NCI-H1436 (cell line): ENCODE measurements around the gene TXNRD2.

Experiments used
- DNase-seq: peaks from one replicate; lab custom pipeline; 2025; lab: John Stamatoyannopoulos, UW

The TXNRD2 gene

DNA sequence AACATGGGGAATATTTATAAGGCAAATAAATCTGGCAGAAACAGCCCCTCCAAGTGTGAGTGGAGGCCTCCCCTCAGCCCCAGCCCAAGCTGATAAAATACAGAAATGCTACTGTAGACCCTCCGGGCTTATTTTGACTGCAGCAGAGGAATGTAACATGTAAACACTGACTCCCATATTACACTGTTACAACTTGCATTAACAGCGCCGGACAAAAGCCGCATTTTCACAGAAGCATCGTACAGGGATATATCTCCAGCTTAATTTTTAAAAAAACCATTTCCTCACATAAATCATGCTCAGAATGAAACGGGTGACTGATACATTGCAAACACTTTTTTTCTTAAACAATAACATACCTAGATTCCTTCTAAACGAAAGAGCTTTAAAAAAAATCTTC, 36.7 kb downstream of the TXNRD2 start:
- no peak for DNase-seq

- DNase-seq = no peak
These were observed 37.3 kb downstream of the TXNRD2 start for GRCh38 chr22:19904174-19904856.

- no peak for DNase-seq
These were observed 38.1 kb downstream of the TXNRD2 start for GRCh38 chr22:19903513-19903912.

GRCh38 chr22:19903031-19903430, 38.6 kb downstream of the TXNRD2 start:
- no peak for DNase-seq

DNA sequence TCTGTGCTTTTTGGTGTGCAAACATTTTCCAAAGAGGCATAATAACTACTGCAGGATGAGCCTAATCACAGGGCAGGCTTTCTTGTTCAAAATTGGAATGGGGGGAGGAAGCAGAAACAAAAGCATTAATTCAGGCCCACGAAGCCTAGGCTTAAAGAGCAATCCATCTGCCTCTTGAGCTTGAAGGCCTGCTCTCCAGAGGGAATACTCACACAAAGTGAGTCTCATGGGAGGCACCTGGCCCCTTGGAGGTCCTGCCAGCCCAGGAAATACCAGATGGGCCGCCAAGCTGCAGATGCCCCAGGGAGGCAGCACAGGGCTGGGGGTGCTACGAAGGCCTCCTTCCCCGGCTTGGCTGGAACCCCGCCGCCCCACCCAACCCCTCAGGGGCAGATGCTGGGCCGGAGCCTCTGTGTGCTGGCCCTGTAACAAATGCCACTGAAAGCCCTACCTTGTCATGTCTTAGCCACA, 39.3 kb downstream of the TXNRD2 start:
- DNase-seq = peak; percentile 91

DNA sequence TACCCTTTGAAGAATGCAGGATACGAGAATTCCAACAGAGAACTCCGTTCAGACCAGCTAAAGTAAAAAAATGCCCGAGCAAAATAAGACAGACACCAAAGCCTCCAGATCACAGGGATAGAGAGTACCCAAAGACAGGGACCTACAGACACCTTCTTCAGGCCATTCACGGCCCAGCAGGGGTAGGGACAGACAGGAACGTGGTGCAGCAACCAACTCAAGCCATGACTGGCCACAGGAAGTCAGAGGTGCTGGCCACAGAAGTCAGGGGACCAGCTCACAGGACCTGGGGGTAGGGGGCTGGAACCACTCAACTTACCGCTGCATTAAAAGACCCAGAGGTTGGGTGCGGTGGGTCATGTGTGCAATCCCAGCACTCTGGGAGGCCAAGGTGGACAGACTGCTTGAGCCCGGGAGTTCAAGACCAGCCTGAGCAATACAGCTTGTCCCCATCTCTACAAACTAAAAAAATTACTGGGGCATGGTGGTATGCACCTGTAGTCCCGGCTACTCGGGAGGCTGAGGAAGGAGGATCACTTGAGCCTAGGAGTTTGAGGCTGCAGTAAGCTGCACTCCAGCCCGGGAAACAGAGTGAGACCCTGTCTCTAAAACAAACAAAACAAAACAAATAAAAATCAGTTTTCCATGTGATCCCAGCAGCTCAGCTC, 39.9 kb downstream of the TXNRD2 start:
- no peak for DNase-seq

DNA sequence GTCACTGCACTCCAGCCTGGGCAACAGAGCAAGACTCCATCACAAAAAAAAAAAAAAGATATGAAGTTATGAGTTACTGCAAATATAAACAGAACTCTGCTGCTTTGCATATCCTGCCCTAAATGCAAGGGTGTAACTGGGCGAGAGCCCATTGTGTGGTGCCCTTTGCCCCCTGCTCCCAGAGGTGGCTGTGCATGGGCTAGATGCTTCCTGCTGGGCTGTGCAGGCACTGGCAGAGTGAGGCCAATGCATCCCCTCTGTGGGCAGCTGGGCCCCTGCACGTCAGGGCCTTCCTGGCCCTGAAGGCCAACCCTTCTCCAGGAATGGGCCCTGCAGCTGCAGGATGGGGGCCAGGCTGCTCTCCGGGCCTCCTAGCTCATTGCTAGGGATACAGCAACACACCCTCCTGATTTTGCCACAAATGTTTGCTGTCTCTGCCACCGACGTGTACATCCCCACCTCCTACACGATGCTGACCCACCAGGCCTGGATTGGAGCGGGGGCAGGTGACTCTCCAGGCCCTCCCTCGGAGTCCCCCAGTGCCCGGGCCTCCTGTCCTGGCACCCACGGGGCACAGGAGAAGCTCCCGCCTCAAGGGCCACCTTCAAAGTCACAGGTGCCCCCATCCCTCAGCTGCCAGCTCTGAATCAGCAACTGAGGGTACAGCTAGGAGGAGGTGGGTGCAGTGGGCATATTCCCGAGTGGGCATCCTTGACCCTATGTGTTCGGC, 40.7 kb downstream of the TXNRD2 start:
- no peak for DNase-seq

GRCh38 chr22:19898831-19899567, 42.6 kb downstream of the TXNRD2 start:
- no peak for DNase-seq

DNA sequence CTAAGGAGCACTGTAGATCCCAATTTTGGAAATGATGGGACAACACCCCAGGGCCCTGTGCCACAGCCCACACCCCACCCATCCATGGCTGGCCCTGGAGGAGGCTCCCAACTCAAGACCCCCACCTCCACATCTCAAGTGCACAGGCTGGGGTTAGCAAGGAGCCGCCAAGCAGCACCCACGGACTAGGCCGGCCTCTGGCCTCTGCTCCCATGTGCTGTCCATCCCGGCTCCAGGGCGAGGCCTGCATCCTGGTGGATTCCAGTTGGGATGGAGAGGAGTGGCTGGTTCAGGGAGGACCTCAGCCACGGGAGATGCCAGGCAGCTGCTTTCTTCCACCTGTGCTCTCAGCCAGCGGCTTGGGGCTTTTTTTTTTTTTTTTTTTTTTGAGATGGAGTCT, 43.5 kb downstream of the TXNRD2 start:
- no peak for DNase-seq

DNA sequence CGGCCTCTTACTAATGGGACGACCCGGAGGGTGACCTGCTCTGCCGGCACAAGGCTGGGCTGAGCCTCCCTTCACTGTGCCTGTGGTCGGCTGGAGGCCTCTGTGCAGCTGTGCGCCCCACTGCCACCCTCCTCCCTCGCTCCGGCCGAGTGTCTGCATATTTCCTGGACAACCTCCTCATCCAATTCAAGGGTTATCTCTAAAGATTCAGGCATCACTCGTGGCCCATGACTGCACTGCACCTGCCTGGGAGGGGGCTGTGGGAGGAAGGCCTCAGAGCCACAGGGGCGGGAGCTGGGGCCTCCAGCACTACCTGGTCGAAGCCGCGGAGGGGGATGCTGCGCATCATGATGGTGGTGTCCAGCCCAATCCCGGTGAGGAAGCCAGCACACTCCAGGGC, 43.9 kb downstream of the TXNRD2 start:
- no peak for DNase-seq

GRCh38 chr22:19896665-19897355, 44.8 kb downstream of the TXNRD2 start:
- DNase-seq = no peak

GRCh38 chr22:19895160-19895849, 46.3 kb downstream of the TXNRD2 start:
- DNase-seq = no peak

GRCh38 chr22:19893363-19893762, 48.3 kb downstream of the TXNRD2 start:
- no peak for DNase-seq

- DNase-seq = no peak
These were observed 48.7 kb downstream of the TXNRD2 start for GRCh38 chr22:19892925-19893324.

DNA sequence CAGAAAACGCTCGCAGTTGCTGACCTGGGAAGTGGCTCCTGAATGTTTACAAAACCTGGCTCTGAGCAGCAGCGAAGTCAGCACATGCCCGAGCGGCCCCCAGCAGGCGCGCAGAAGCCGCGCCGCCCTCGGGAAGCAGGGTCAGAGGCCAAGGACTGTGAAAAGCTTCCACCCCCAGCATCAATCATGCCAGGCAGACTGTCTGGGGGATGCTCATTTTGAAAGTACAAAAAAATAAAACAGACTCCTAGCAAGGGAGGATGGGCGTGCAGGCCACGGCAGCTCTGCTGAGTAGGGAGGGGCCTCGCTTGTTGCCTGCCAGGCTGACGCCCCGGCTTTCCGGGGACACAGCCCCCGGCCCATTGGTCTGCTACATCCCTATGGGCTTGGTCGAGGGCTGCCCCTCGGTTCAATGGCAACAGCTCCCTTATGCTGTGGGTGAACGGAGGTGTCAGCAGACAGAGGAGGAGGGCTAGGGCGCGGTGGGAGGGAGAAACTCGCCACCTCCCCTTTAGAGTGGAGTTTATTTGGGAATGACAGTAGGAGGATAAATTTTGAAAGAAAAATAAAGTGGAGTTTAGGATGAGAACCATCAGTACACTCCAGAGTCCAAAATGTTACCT, 49.2 kb downstream of the TXNRD2 start:
- no peak for DNase-seq

DNA sequence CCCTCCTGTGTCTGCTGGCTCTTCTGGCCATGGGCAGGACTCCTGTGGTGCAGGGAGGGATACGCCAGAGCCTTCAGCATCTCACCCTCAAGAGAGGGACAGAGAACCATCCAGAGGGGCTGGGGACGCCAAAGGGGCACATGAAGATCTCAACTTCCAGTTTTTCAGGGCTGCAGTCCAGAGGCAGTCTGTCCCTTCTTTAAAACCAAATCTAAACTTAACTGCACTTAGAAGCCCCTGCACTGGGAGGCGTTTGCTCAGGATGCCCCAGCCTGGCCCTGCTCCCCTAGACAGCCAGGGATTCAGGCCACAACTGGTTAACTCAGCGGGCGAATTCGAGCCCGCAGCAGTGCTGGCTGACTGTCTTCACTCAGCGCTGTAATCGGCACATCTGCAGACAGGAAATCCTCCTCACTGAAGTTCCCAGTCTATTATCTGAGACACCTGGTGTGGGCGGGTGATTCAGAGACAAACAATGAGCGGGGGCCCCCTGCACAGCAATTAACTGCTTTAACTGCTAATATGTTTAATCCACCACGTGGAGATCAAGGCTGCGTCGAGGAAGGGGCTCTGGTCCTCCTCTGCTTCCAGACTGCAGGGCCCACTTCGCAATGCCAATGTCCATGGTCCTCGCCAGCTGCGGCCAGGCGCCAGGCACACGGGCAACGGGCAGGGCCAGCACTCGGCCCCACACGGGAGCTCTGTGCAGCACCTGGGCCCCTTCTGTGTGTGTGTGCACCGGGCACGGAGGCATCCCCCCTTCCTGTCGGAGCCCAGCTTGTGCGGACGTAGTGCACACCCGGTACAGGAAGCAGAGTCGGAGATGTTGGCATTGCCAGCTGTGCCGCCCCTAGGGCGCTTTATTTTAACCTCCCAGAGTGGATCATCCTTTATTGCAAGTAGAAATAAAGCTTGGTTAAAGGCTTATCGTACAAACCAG, 50.0 kb downstream of the TXNRD2 start:
- peak; percentile 58 for DNase-seq

- no peak for DNase-seq
These were observed 50.9 kb downstream of the TXNRD2 start for GRCh38 chr22:19890502-19891316.

DNA sequence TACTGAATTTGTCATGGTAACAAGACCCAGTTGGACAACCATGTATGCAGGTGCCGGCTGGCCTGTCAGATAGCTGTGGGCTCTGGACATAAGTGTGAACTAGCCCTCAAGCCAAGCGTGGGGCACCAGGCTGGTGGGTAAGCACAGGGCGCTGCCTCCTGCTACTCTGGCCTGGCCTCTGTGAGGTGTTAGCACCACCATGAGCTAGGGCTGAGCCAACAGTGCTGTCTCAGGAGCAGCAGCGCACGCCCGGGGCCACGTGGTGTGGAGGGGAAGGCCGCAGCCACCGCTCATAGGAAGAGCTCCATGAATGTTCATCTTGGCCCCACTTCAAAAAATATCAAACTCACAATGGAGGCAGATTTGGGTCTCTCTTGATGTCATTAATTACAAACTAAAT, 51.7 kb downstream of the TXNRD2 start:
- DNase-seq = no peak
